ENCODE results near the gene CD276.

CD276 gene

GRCh38 chr15:73751899-73752805 lies 68.0 kb downstream of the CD276 start:
- no peaks in the 10 kb centered on the region for H3K4me1 ChIP-seq (ENCODE audit: control insufficient read depth in 1 of 2, insufficient read depth in 2 of 2, low read length in 2 of 2)
- peaks cover 20 to 26% of the 10 kb centered on the region in 2 donors for H3K27me3 ChIP-seq (ENCODE audit: control insufficient read depth in 1 of 2, insufficient read depth in 2 of 2, low read length in 2 of 2)
- H3K27ac ChIP-seq (ENCODE audit: low read depth, low read length), result no peak overlapping the region
- no peaks in the 10 kb centered on the region for H3K9me3 ChIP-seq (ENCODE audit: control insufficient read depth in 1 of 2, low read length in 2 of 2)
- peak overlapping the region in 1 of 2 donors; percentile 28 for H3K4me3 ChIP-seq (ENCODE audit: low read depth in 1 of 2, low read length in 2 of 2)
- no peak overlapping the region for H3K9ac ChIP-seq (ENCODE audit: low read depth in 1 of 2, low read length in 2 of 2)
- H3K36me3 ChIP-seq (ENCODE audit: control insufficient read depth in 1 of 2, insufficient read depth in 2 of 2, low read length in 2 of 2), result no peaks in the 10 kb centered on the region

- peaks cover 21 to 30% of the 10 kb centered on the region in 2 donors for H3K27me3 ChIP-seq (ENCODE audit: control insufficient read depth in 1 of 2, insufficient read depth in 2 of 2, low read length in 2 of 2)
- H3K4me1 ChIP-seq (ENCODE audit: control insufficient read depth in 1 of 2, insufficient read depth in 2 of 2, low read length in 2 of 2), result no peaks in the 10 kb centered on the region
- H3K9me3 ChIP-seq (ENCODE audit: control insufficient read depth in 1 of 2, low read length in 2 of 2), result no peaks in the 10 kb centered on the region
- H3K4me3 ChIP-seq (ENCODE audit: low read depth in 1 of 2, low read length in 2 of 2), result no peak overlapping the region
- H3K27ac ChIP-seq (ENCODE audit: low read depth, low read length), result no peak overlapping the region
- no peaks in the 10 kb centered on the region for H3K36me3 ChIP-seq (ENCODE audit: control insufficient read depth in 1 of 2, insufficient read depth in 2 of 2, low read length in 2 of 2)
- no peak overlapping the region for H3K9ac ChIP-seq (ENCODE audit: low read depth in 1 of 2, low read length in 2 of 2)
Measured at GRCh38 chr15:73752806-73753193, 68.6 kb downstream of the CD276 start.

- H3K4me1 ChIP-seq (ENCODE audit: control insufficient read depth in 1 of 2, insufficient read depth in 2 of 2, low read length in 2 of 2), result no peaks in the 10 kb centered on the region
- peaks cover 23 to 32% of the 10 kb centered on the region in 2 donors for H3K27me3 ChIP-seq (ENCODE audit: control insufficient read depth in 1 of 2, insufficient read depth in 2 of 2, low read length in 2 of 2)
Measured at GRCh38 chr15:73753250-73754130, 69.3 kb downstream of the CD276 start, which contains the start of gene INSYN1. TSS of gene INSYN1 (minus strand) at chr15:73753351. CDS start at chr15:73751130, 2,221 bp downstream.

GRCh38 chr15:73754461-73754860 lies 70.3 kb downstream of the CD276 start:
- no peaks in the 10 kb centered on the region for H3K4me1 ChIP-seq (ENCODE audit: control insufficient read depth in 1 of 2, insufficient read depth in 2 of 2, low read length in 2 of 2)
- no peak overlapping the region for H3K27ac ChIP-seq (ENCODE audit: low read depth, low read length)
- H3K9ac ChIP-seq (ENCODE audit: low read depth in 1 of 2, low read length in 2 of 2), result no peak overlapping the region
- no peak overlapping the region for H3K4me3 ChIP-seq (ENCODE audit: low read depth in 1 of 2, low read length in 2 of 2)
- no peaks in the 10 kb centered on the region for H3K36me3 ChIP-seq (ENCODE audit: control insufficient read depth in 1 of 2, insufficient read depth in 2 of 2, low read length in 2 of 2)
- H3K27me3 ChIP-seq (ENCODE audit: control insufficient read depth in 1 of 2, insufficient read depth in 2 of 2, low read length in 2 of 2), result peaks cover 23 to 35% of the 10 kb centered on the region in 2 donors
- no peaks in the 10 kb centered on the region for H3K9me3 ChIP-seq (ENCODE audit: control insufficient read depth in 1 of 2, low read length in 2 of 2)

More at GRCh38 chr15:73753250-73754130, 69.3 kb downstream of the CD276 start, which contains the start of gene INSYN1:
- Histone ChIP-seq H3K9ac (ENCODE audit: low read depth in 1 of 2, low read length in 2 of 2) (no peak within 1 kb of the TSS), H3K9me3 (ENCODE audit: control insufficient read depth in 1 of 2, low read length in 2 of 2) (no peaks in the 10 kb centered on the region), H3K27ac (ENCODE audit: low read depth, low read length) (no peak within 1 kb of the TSS), H3K36me3 (ENCODE audit: control insufficient read depth in 1 of 2, insufficient read depth in 2 of 2, low read length in 2 of 2) (no peaks in the 10 kb centered on the region), H3K4me3 (ENCODE audit: low read depth in 1 of 2, low read length in 2 of 2) (peak within 1 kb of the TSS in 1 of 2 donors; percentile 28)

GRCh38 chr15:73755481-73755880 lies 71.3 kb downstream of the CD276 start:
- H3K4me3 ChIP-seq (ENCODE audit: low read depth in 1 of 2, low read length in 2 of 2), result no peak overlapping the region
- no peak overlapping the region for H3K9ac ChIP-seq (ENCODE audit: low read depth in 1 of 2, low read length in 2 of 2)
- no peaks in the 10 kb centered on the region for H3K9me3 ChIP-seq (ENCODE audit: control insufficient read depth in 1 of 2, low read length in 2 of 2)
- no peak overlapping the region for H3K27ac ChIP-seq (ENCODE audit: low read depth, low read length)
- H3K4me1 ChIP-seq (ENCODE audit: control insufficient read depth in 1 of 2, insufficient read depth in 2 of 2, low read length in 2 of 2), result no peaks in the 10 kb centered on the region
- no peaks in the 10 kb centered on the region for H3K36me3 ChIP-seq (ENCODE audit: control insufficient read depth in 1 of 2, insufficient read depth in 2 of 2, low read length in 2 of 2)
- H3K27me3 ChIP-seq (ENCODE audit: control insufficient read depth in 1 of 2, insufficient read depth in 2 of 2, low read length in 2 of 2), result peaks cover 28 to 35% of the 10 kb centered on the region in 2 donors

GRCh38 chr15:73755946-73756345 lies 71.8 kb downstream of the CD276 start:
- Histone ChIP-seq H3K36me3 (ENCODE audit: control insufficient read depth in 1 of 2, insufficient read depth in 2 of 2, low read length in 2 of 2) (no peaks in the 10 kb centered on the region), H3K4me3 (ENCODE audit: low read depth in 1 of 2, low read length in 2 of 2) (no peak overlapping the region), H3K9ac (ENCODE audit: low read depth in 1 of 2, low read length in 2 of 2) (no peak overlapping the region), H3K4me1 (ENCODE audit: control insufficient read depth in 1 of 2, insufficient read depth in 2 of 2, low read length in 2 of 2) (no peaks in the 10 kb centered on the region), H3K27me3 (ENCODE audit: control insufficient read depth in 1 of 2, insufficient read depth in 2 of 2, low read length in 2 of 2) (peaks cover 28 to 35% of the 10 kb centered on the region in 2 donors), H3K9me3 (ENCODE audit: control insufficient read depth in 1 of 2, low read length in 2 of 2) (no peaks in the 10 kb centered on the region), H3K27ac (ENCODE audit: low read depth, low read length) (no peak overlapping the region)

- Histone ChIP-seq H3K4me1 (ENCODE audit: control insufficient read depth in 1 of 2, insufficient read depth in 2 of 2, low read length in 2 of 2) (no peaks in the 10 kb centered on the region), H3K27ac (ENCODE audit: low read depth, low read length) (no peak overlapping the region), H3K4me3 (ENCODE audit: low read depth in 1 of 2, low read length in 2 of 2) (no peak overlapping the region), H3K36me3 (ENCODE audit: control insufficient read depth in 1 of 2, insufficient read depth in 2 of 2, low read length in 2 of 2) (no peaks in the 10 kb centered on the region), H3K9me3 (ENCODE audit: control insufficient read depth in 1 of 2, low read length in 2 of 2) (no peaks in the 10 kb centered on the region), H3K27me3 (ENCODE audit: control insufficient read depth in 1 of 2, insufficient read depth in 2 of 2, low read length in 2 of 2) (peaks cover 24 to 31% of the 10 kb centered on the region in 2 donors), H3K9ac (ENCODE audit: low read depth in 1 of 2, low read length in 2 of 2) (no peak overlapping the region)
Measured at GRCh38 chr15:73756390-73756789, 72.2 kb downstream of the CD276 start.

GRCh38 chr15:73756947-73757513 lies 72.8 kb downstream of the CD276 start:
- Histone ChIP-seq H3K9me3 (ENCODE audit: control insufficient read depth in 1 of 2, low read length in 2 of 2) (no peaks in the 10 kb centered on the region), H3K27ac (ENCODE audit: low read depth, low read length) (no peak overlapping the region), H3K9ac (ENCODE audit: low read depth in 1 of 2, low read length in 2 of 2) (no peak overlapping the region), H3K4me3 (ENCODE audit: low read depth in 1 of 2, low read length in 2 of 2) (no peak overlapping the region), H3K36me3 (ENCODE audit: control insufficient read depth in 1 of 2, insufficient read depth in 2 of 2, low read length in 2 of 2) (no peaks in the 10 kb centered on the region), H3K4me1 (ENCODE audit: control insufficient read depth in 1 of 2, insufficient read depth in 2 of 2, low read length in 2 of 2) (no peaks in the 10 kb centered on the region), H3K27me3 (ENCODE audit: control insufficient read depth in 1 of 2, insufficient read depth in 2 of 2, low read length in 2 of 2) (peaks cover 23 to 33% of the 10 kb centered on the region in 2 donors)

- Histone ChIP-seq H3K9me3 (ENCODE audit: control insufficient read depth in 1 of 2, low read length in 2 of 2) (no peaks in the 10 kb centered on the region), H3K4me3 (ENCODE audit: low read depth in 1 of 2, low read length in 2 of 2) (no peak overlapping the region), H3K4me1 (ENCODE audit: control insufficient read depth in 1 of 2, insufficient read depth in 2 of 2, low read length in 2 of 2) (no peaks in the 10 kb centered on the region), H3K9ac (ENCODE audit: low read depth in 1 of 2, low read length in 2 of 2) (no peak overlapping the region), H3K27me3 (ENCODE audit: control insufficient read depth in 1 of 2, insufficient read depth in 2 of 2, low read length in 2 of 2) (peaks cover 23 to 35% of the 10 kb centered on the region in 2 donors), H3K27ac (ENCODE audit: low read depth, low read length) (no peak overlapping the region), H3K36me3 (ENCODE audit: control insufficient read depth in 1 of 2, insufficient read depth in 2 of 2, low read length in 2 of 2) (no peaks in the 10 kb centered on the region)
Measured at GRCh38 chr15:73757571-73757970, 73.4 kb downstream of the CD276 start.

All from duodenal mucosa (tissue), 2 donors.